ENCODE measurements around the gene NUAK1. TPM values are rescaled to one million over a fixed set of nuclear protein-coding genes. Genes with fewer than 3 reads are reported as not detected.
A peak's percentile ranks its signal among the peaks of the same experiment; 100 is the strongest.

The NUAK1 gene
- total RNA-seq, 1 donor from 2014 or later, result 31.5 TPM

- DNase-seq, result no peak
These were observed 56.3 kb downstream of the NUAK1 start for GRCh38 chr12:106082216-106083175.

- no peak for DNase-seq
These were observed 57.1 kb downstream of the NUAK1 start for GRCh38 chr12:106081606-106082005.

GRCh38 chr12:106080791-106081170, 58.0 kb downstream of the NUAK1 start:
- DNase-seq, result no peak

GRCh38 chr12:106080041-106080790, 58.5 kb downstream of the NUAK1 start:
- DNase-seq, result peak; percentile 38

GRCh38 chr12:106079148-106079738, 59.5 kb downstream of the NUAK1 start:
- no peak for DNase-seq

GRCh38 chr12:106078358-106079010, 60.3 kb downstream of the NUAK1 start:
- no peak for DNase-seq

GRCh38 chr12:106074706-106075392, 63.9 kb downstream of the NUAK1 start:
- peak; percentile 16 for DNase-seq

GRCh38 chr12:106074361-106074705, 64.4 kb downstream of the NUAK1 start:
- no peak for DNase-seq

- DNase-seq, result no peak
These were observed 65.6 kb downstream of the NUAK1 start for GRCh38 chr12:106073179-106073578.

- DNase-seq, result no peak
These were observed 66.0 kb downstream of the NUAK1 start for GRCh38 chr12:106072751-106073150.

GRCh38 chr12:106071686-106072085, 67.1 kb downstream of the NUAK1 start:
- no peak for DNase-seq

GRCh38 chr12:106070611-106071010, 68.1 kb downstream of the NUAK1 start:
- no peak for DNase-seq

- DNase-seq, result no peak
These were observed 68.6 kb downstream of the NUAK1 start for GRCh38 chr12:106070147-106070546.

GRCh38 chr12:106068296-106068695, 70.5 kb downstream of the NUAK1 start:
- DNase-seq, result no peak

- no peak for DNase-seq
These were observed 71.0 kb downstream of the NUAK1 start for GRCh38 chr12:106067606-106068205.

GRCh38 chr12:106066726-106067325, 71.9 kb downstream of the NUAK1 start:
- DNase-seq, result no peak

GRCh38 chr12:106066051-106066705, 72.6 kb downstream of the NUAK1 start:
- no peak for DNase-seq

GRCh38 chr12:106065506-106065905, 73.2 kb downstream of the NUAK1 start:
- DNase-seq, result no peak

- no peak for DNase-seq
These were observed 74.1 kb downstream of the NUAK1 start for GRCh38 chr12:106064721-106065021.

All from tongue (tissue), 2 donors.